NK-92 treated with Interleukin-12 subunit alpha and Interleukin-12 subunit beta, amount 100 ng/mL, for 24 hours (cell line): ENCODE measurements around the gene SLC25A46.
"Not testable (repeated sequence)": the region's sequence is repeated elsewhere in the genome, so short reads cannot be mapped to it uniquely, and the experiment has no call there.

Experiments
- DNase-seq: peaks from one replicate; lab custom pipeline; 2025; lab: John Stamatoyannopoulos, UW

SLC25A46 gene

GRCh38 chr5:110757118-110757729 is 18.4 kb downstream of the SLC25A46 start:
- DNase-seq = no peak

DNA sequence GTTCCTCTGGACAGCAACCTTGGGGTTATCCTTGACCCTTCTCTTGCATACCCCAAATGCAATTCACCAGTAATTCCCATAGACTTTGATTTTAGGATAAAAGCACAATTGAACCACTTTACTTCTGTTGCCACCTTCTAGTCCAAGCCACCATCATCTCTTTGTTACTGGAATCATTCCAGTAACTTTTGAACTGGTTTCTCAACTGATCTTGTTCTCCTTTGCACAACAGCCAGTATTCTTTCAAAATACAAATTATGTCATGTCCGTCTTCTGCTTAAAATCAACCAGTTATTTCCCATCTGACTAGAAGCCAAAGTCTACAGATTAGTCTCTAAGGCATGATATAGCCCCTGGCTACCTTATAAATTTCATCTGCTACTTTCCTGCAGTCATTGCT is 21.4 kb downstream of the SLC25A46 start:
- DNase-seq = no peak

DNA sequence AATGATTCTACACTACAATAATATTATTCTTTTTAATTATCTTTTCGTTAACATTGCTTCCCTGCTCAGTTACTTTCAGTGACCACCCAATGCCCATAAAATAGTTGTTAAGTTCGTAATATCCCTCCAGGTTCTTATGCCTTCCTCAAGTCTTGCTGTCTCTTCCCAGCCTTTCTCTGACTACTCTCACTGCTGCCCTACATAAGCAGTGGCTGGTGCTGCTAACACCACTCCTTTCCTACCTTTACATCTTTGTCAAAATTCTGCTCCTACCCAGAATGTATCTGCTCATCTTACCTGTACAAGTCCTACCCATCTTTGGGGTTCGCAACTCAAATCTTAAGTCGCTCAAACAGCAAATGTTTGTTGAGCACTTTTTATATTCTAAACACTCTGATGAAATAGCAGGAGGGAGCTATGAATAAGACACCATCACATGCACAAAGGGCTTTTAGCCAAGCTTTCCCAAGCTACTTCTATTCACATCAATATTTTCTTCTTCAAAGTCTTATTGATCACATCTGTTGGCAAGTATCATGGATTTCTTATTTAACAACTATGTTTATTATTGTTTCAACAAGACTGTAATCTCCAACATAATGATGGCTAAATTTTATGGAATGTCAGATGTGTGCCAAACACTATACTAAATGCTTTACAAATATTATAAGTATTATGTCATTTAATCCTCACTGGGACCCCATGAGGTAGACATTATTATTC is 29.5 kb downstream of the SLC25A46 start:
- DNase-seq = no peak

DNA sequence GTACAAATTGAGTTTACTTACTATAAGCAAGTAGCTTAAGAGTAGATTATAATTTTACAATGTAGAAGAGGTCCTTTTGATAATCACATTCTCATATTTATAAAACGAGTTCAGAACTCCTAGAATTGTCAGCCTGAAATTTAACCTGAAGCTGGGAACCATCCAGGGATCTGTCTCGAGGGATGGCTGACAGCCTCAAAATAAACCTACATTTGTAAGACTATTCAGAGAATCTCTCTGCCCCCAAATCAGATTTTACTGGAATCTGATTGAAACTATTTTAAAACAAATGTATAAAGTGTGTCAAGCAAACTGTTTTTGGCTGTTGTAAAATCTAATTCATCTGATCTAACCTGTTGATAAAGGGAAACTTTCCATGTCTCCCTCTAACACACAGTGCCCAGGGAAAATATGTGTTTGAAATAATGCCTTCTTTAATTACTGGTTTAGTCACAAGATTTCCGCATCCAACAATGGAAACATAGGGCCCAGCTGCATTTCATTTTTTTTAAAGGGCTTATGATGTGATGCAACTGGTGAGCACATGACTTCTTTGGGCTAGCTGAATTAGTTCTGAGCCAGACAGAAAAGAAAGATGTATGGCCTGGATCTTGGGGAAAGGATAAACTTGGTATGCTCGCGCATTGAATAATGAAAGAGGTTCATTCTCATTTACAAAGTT is 30.3 kb downstream of the SLC25A46 start:
- DNase-seq = no peak

DNA sequence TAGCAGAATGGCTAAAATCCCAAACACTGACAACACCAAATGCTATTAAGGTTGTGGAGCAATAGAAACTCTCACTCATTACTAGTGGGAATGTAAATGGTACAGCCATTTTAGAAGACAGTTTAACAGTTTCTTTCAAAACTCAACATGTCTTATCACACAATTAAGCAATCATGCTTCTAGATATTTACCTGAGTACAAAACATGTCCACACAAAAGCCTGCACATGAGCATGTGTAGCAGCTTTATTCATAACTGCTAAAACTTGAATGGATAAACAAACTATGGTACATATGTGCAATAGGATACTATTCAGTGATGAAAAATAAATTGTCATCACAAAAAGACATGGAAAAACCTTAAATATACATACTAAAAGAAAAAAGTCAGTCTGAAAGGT is 31.5 kb downstream of the SLC25A46 start:
- no peak for DNase-seq

- no peak for DNase-seq
These were observed 46.1 kb downstream of the SLC25A46 start for GRCh38 chr5:110784901-110785300.

- DNase-seq = no peak
These were observed 46.5 kb downstream of the SLC25A46 start for GRCh38 chr5:110785356-110785755.

DNA sequence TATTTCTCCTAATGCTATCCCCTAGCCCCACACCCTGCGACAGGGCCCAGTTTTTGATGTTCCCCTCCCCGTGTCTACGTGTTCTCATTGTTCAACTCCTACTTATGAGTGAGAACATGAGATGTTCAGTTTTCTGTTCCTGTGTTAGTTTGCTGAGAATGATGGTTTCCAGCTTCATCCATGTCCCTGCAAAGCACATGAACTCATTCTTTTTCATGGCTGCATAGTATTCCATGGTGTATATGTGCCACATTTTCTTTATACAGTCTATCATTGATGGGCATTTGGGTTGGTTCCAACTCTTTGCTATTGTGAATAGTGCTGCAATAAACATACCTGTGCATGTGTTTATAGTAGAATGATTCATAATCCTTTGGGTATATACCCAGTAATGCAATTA is 49.2 kb downstream of the SLC25A46 start:
- not testable (repeated sequence) for DNase-seq

DNA sequence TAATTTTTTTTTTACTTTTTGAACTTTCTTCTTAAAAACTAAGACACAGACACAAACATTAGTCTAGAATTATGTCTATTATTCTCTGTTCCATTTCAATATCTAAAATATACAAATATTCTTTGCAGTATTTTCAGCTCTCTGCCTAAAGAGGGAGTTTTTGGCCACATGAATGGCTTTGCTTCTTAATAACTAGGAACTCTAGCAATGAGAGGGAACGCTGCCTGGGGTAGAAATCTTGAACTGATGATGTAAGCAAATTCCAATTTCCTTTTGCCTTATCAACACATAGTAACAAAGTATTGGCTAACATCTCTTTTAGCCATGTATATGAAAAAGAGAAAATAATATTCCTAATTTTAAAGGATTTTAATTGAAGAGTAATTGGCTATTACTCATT is 51.9 kb downstream of the SLC25A46 start:
- DNase-seq = no peak

DNA sequence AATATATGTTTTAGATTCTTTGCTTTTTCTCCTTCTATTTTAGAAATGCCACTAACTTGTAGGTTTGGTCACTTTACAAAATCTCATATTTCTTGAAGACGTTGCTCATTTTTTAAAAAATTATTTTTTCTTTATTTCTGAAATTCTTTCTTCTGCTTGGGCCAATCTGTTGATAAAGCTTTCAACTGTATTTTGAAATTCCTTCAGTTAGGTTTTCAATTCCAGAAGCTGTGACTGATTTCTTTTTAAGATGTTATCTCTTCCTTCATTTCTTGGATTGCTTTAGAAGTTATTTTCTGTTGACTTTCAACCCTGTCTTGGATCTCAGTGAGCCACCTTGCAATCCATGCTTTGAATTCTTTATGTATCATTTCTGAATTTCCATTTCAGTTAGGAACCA is 64.2 kb downstream of the SLC25A46 start:
- DNase-seq = no peak

DNA sequence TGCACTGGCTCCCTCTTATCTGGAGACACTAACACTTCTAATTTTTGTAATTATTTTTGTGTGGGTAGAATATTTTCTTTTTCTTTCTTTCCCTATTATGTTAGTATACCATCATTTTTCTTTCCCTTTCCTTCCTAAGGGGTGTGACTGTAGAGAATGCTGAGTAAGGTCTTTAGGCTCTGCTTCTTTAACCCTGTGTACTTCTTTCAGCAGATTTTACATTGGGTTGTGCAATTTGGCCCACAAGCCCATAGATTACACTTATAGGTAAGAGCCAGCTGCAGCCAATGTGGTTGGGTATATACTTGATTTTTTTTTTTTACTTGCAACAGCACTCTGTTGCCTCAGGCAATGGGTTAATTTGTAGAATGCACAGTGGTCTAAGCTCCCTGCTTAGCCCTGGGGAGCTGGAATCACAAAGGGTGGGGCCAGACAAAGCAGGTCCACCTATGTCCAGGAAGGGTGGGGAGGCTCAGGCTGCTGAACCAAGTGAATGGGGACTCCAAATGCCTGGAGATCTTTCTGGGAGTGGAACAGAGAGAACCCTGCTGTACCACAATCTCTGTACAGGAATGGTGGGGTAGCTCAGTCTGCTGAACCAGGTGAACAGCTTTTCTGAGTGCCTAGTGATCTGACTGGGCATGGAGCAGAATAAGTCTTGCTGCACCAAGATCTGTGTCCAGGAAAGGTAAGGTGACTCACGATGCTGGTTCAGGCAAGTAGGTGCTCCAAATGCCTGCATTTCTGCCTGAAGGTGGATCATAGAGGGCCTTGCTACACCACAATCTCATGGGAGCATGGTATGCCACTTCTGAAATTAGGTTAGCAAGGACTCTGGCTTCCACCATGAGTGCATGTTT is 64.9 kb downstream of the SLC25A46 start:
- DNase-seq = no peak

DNA sequence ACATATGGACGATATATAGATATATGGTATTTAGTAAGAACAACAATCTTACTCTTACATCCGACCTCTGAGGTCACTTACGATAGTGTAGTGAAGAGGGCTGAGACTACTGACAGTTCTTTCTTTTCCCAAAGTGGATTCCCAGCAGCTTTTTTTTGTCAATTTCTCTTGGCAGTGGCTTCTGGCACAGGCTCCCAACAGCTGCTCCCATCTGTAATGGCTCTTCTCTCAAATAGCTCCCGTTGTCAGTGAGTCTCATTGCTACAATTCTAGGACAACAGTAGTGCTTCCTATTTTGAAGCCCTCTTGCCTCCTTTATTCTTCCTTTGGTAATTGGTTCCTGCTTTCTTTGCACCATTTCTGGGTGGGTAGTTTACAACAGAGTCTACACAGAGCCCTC is 68.4 kb downstream of the SLC25A46 start:
- no peak for DNase-seq

GRCh38 chr5:110809006-110809405 is 70.2 kb downstream of the SLC25A46 start:
- DNase-seq = no peak
